ENCODE data around the gene THAP11. TPM values are rescaled to one million over a fixed set of nuclear protein-coding genes. Genes with fewer than 3 reads are reported as not detected.

THAP11 gene
- total and polyA plus RNA-seq, 10 donors: 19.9 to 80.7 (median 31.9) TPM

GRCh38 chr16:67811899-67812298 is 30.2 kb upstream of the THAP11 start:
- Histone ChIP-seq H3K36me3 (no peaks in the 10 kb centered on the region), H3K4me1 (peaks cover 6 to 17% (median 14%) of the 10 kb centered on the region in 6 donors), H3K27ac (no peak overlapping the region), H3K9me3 (no peaks in the 10 kb centered on the region), H3K27me3 (replicated peaks in 1 of 7) (no peaks in the 10 kb centered on the region), H3K4me3 (no peak overlapping the region)
- DNase-seq: no peak
- intact Hi-C loops (cut with DNase I; ENCODE audit: low total_unique reads): no loop called here
- 86 to 98% (median 92%) methylated on average over 1 of the region's 1 CpG for WGBS, 5 donors
- TF ChIP-seq CTCF (IDR thresholded peaks at IDR 0.05 in 8 of 11, conservative IDR thresholded peaks at IDR 0.05 in 3 of 11) (no peak), POLR2A (IDR thresholded peaks at IDR 0.05) (no peak), POLR2AphosphoS5 (IDR thresholded peaks at IDR 0.05) (no peak)

GRCh38 chr16:67814567-67814966 is 27.6 kb upstream of the THAP11 start:
- no peaks in the 10 kb centered on the region for H3K36me3 ChIP-seq
- DNase-seq: no peak
- WGBS, 5 donors: 88 to 96% (median 94%) methylated on average over 6 to 8 of the region's 8 CpGs
- no peak overlapping the region for H3K4me3 ChIP-seq
- peaks cover 0 to 9% (median 8%) of the 10 kb centered on the region in 6 donors for H3K4me1 ChIP-seq
- H3K27me3 ChIP-seq (replicated peaks in 1 of 7): no peaks in the 10 kb centered on the region
- H3K9me3 ChIP-seq: no peaks in the 10 kb centered on the region
- intact Hi-C loops (cut with DNase I; ENCODE audit: low total_unique reads): no loop called here
- no peak overlapping the region for H3K27ac ChIP-seq
- TF ChIP-seq POLR2AphosphoS5 (IDR thresholded peaks at IDR 0.05) (no peak), POLR2A (IDR thresholded peaks at IDR 0.05) (no peak), CTCF (IDR thresholded peaks at IDR 0.05 in 8 of 11, conservative IDR thresholded peaks at IDR 0.05 in 3 of 11) (no peak)

- WGBS, 5 donors: 89 to 93% (median 91%) methylated on average over 8 to 11 of the region's 11 CpGs
- H3K4me3 ChIP-seq: no peak overlapping the region
- intact Hi-C loops (cut with DNase I; ENCODE audit: low total_unique reads): no loop called here
Observed at GRCh38 chr16:67820608-67821259, 21.4 kb upstream of the THAP11 start.

More at GRCh38 chr16:67820608-67821259, 21.4 kb upstream of the THAP11 start:
- TF ChIP-seq CTCF (IDR thresholded peaks at IDR 0.05 in 8 of 11, conservative IDR thresholded peaks at IDR 0.05 in 3 of 11): no peak
- no peak for TF ChIP-seq POLR2A (IDR thresholded peaks at IDR 0.05)
- no peak for TF ChIP-seq POLR2AphosphoS5 (IDR thresholded peaks at IDR 0.05)
- Histone ChIP-seq H3K4me1 (peaks cover 0 to 9% (median 8%) of the 10 kb centered on the region in 6 donors), H3K27ac (no peak overlapping the region), H3K9me3 (no peaks in the 10 kb centered on the region), H3K36me3 (peaks cover 0 to 3% (median 0%) of the 10 kb centered on the region in 6 donors), H3K27me3 (replicated peaks in 1 of 7) (no peaks in the 10 kb centered on the region)
- no peak for DNase-seq

Measured in spleen (tissue), 11 donors.